Urinary bladder (tissue), 4 donors: Measurements from ENCODE around the gene CDK18. TPM values are rescaled to one million over a fixed set of nuclear protein-coding genes. Genes with fewer than 3 reads are reported as not detected.

Source experiments
- DNase-seq: peaks from one replicate; pipeline ENCODE4 v3.0.0-alpha.2; 2015; ENCODE audit errors: extremely low spot score
- H3K27ac ChIP-seq: one replicate; pipeline ENCODE4 v1.5.1; 2013; ENCODE audit warnings: low read depth, mild to moderate bottlenecking, moderate library complexity
- H3K36me3 ChIP-seq: one replicate; pipeline ENCODE4 v1.6.1; 2013; ENCODE audit warnings: mild to moderate bottlenecking, moderate library complexity; ENCODE audit not compliant: insufficient read depth
- H3K4me1 ChIP-seq: one replicate; pipeline ENCODE4 v1.6.1; 2013; ENCODE audit warnings: mild to moderate bottlenecking, moderate library complexity; ENCODE audit not compliant: insufficient read depth
- H3K4me3 ChIP-seq: one replicate; pipeline ENCODE4 v1.5.1; 2013; ENCODE audit warnings: low read depth, low read length
- WGBS: extraction: QIAGEN DNeasy Blood & Tissue Kit; methylation state at CpG from one replicate; pipeline ENCODE4 v1.1.7; 2013; 5-methylcytosine and 5-hydroxymethylcytosine counted together
- polyA plus RNA-seq: library from polyadenylated mRNA; stranded (reverse); fragments of 200-250 nt; gene quantifications from one replicate; pipeline ENCODE4 v1.2.3, GENCODE V29; 2013
- total RNA-seq: library from RNA; depleted of rRNA; stranded (reverse); fragments of >200 nt; gene quantifications from one replicate; pipeline ENCODE4 v1.2.3, GENCODE V29; 2014
- donor health status: healthy with polysubstance abuse.
- donor health status: healthy.

CDK18 gene
- total and polyA plus RNA-seq, 2 donors = 3.5 to 6.0 TPM

DNA sequence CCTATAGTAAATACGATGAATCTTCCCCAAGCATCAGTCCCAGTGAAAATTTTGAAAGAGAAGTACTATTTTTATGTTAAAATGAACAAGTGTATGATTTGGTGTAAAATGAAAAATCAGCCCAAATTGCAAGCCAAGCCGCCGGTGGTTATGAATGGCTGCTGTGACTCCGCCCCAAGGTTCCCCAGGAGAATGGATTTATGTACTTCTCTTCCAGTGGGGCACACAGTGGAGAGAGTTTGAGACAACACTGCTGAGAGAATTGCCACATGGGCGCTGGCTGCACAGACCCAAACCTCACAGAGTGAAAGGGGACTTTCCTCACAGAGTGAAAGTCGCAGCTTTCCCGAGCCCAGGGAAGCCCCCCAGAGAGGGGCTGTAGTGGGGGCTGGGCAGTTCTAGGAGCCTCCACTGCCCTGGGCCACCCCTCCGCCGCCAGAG lies 24.0 kb downstream of the CDK18 start:
- DNase-seq = no peak
- Histone ChIP-seq H3K4me3 (no peak overlapping the region), H3K36me3 (no peaks in the 10 kb centered on the region), H3K27ac (no peak overlapping the region), H3K4me1 (no peaks in the 10 kb centered on the region)
- 42% methylated on average over 9 of the region's 9 CpGs for WGBS

DNA sequence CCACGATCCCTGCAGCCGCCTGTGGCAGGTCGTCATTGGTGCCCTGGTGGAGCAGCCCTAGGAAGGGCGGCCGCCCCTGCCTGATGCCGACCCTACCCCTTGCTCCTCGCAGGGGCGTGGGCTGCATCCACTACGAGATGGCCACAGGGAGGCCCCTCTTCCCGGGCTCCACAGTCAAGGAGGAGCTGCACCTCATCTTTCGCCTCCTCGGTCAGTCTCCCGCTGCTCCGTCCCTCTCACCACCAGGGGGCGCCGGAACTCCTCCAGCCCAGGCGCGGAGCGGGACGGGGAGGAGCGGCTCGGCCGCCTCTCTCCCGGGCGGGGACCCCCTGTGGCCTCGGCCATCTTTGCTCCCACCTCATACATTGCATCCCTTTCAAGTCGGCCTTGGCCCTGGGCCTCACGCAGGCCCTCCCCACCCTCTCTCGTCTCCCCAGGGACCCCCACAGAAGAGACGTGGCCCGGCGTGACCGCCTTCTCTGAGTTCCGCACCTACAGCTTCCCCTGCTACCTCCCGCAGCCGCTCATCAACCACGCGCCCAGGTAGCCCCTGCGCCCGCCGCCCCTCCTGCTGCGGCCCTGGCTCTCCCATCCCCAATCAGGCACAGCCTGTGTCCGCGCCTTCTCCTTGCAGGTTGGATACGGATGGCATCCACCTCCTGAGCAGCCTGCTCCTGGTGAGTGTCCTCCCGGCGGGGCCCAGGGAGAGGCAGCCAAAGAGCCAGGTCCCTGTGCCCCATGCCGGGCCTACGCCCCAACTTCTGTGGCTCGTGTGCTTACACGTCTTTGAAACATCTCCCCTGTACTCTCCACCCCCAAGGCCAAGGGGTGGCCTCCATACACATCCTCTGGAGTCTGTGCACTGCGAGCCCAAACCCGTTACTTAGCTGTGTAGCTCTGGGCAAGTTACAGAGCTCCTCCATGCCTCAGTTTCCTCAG lies 24.7 kb downstream of the CDK18 start:
- Histone ChIP-seq H3K36me3 (no peaks in the 10 kb centered on the region), H3K4me3 (peak overlapping the region; percentile 13), H3K27ac (no peak overlapping the region), H3K4me1 (no peaks in the 10 kb centered on the region)
- WGBS = 33% methylated on average over 53 of the region's 53 CpGs
- DNase-seq = no peak

DNA sequence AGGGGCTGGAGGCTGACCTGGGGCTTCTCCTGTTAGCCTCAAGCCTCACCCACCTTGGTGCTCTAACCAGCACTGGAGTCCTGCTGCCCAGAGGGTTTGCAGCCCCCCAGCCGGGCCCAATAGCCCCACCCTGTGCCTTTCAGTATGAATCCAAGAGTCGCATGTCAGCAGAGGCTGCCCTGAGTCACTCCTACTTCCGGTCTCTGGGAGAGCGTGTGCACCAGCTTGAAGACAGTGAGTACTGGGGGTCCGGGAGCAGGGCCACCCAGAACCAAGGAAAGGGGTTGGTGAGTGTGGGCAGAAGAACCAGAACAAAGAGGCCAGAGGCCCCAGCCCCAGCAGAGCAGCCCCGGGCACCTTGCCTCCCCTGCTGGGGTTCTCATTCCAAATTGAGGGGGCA lies 25.6 kb downstream of the CDK18 start:
- WGBS = 68% methylated on average over 6 of the region's 6 CpGs
- no peaks in the 10 kb centered on the region for H3K4me1 ChIP-seq
- no peak overlapping the region for H3K4me3 ChIP-seq
- H3K27ac ChIP-seq = no peak overlapping the region
- no peak for DNase-seq
- no peaks in the 10 kb centered on the region for H3K36me3 ChIP-seq

DNA sequence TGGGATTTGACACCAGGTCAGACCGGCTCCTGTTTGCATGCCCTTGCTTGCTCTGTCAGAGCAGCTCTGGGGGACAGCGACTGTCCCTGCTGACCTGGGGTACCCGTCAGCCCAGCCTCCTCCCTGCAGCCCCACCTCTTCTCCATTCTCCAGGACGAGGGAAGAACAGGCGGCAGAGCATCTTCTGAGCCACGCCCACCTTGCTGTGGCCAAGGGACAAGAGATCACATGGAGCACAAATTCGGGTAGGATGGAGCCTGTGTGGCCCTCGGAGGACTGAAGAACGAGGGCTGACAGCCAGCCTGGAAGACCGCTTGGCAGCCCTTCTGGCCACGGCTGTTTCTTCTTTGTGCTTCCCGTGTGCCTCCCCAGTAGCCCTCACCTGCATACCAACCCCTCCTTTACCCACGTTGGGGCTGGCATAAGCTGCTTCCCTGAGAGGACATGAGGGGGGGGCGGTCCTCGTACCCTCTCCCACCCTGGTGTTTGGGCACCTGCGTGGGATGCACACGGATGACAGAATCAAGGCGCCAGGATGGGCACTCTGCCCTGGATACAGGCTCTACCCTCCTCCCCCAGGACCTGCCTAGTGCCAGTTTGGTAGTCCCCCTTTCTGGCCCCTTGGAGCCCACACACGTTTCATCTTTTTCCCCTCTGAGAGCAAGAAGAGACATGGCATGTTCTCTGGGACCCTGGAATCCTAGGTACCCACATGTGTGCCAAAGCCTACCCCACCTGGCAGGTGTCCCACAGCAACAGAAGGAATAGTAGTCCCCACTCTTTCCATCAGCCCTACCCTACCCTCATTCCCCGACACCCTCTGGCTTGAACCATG lies 26.9 kb downstream of the CDK18 start:
- WGBS = 85% methylated on average over 20 of the region's 20 CpGs
- no peak for DNase-seq
- no peak overlapping the region for H3K27ac ChIP-seq

DNA sequence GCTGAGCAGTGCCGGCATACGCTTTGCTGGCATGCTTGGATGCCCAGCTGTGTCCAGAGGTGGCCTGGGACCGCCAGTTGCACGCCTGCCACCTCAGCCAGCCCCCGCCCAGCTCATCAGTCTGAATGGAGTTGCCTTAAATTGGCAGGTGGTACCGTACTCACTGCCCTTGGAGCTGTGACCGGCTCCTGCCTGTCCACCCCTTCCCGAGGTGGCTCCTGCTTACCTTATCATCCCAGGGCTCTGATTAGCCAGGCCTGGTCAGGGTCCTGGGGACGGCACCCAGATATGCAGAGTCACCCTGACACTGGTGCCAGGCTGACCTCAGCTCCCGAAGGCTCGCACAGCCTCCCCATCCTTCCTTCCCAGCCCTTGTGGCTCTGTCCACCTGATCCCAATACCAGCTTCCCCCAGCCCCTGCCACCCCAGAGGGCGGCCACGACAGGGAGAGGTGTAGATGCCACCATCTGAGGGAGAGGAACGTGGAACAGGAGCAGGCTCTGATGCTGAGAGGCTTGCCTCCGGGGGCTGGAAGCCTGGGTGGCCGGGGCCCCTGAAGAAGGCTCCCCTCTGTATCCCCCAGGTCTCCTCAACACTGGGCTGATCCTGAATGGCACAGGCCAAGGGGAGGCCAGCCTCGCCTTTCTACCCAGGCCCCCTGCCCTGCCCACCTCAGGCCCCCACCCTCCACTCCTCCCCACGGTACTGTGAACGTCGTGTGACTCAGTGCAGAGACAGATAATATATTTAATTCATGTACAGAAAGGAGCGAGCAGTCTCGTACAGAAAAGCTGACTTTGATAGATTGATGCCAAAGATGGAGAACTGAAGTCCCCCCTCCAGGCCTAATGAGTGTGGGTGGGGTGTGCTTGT lies 27.8 kb downstream of the CDK18 start:
- WGBS = 91% methylated on average over 22 of the region's 22 CpGs
- Histone ChIP-seq H3K36me3 (no peaks in the 10 kb centered on the region), H3K27ac (no peak overlapping the region), H3K4me1 (no peaks in the 10 kb centered on the region), H3K4me3 (no peak overlapping the region)
- no peak for DNase-seq

More for the DNA sequence above, 26.9 kb downstream of the CDK18 start:
- Histone ChIP-seq H3K36me3 (no peaks in the 10 kb centered on the region), H3K4me1 (no peaks in the 10 kb centered on the region), H3K4me3 (no peak overlapping the region)

DNA sequence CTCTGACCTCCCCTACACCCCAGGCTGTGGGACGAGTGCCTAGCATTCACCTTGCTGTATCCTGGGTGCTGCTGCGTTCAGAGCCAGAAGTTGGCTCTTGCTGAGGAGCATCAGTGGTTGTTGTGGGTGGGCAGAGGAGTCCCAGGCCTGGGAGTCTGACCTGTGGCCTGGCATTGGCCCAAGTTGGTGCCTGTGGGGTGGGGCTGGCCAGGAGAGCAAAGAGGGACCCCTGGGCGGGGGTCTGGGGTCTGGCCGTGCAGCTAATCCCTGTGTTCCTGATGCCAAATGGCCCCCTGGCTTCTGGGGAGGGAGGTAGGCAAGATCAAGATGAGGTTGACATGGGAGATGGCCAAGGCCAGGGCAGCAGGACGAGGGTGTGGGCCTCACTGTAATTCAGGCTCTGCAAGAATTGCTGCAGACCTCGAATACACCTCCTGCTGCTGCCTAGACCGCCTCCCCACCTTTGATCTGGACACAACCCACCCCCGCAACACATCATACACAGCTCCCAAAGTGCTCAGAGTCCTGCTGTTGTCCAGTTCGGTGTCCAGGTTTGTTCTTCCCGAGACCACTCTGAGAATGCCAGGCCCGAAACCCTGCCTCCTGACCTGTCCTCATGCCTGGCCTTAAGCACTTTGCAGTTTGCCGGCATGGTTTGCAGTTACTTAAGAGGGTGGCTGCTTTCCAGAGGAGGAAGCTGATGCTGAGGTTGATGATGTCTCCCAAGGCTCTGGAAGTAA lies 28.7 kb downstream of the CDK18 start:
- Histone ChIP-seq H3K4me1 (no peaks in the 10 kb centered on the region), H3K27ac (no peak overlapping the region), H3K36me3 (no peaks in the 10 kb centered on the region), H3K4me3 (no peak overlapping the region)
- 86% methylated on average over 12 of the region's 12 CpGs for WGBS
- DNase-seq = no peak

DNA sequence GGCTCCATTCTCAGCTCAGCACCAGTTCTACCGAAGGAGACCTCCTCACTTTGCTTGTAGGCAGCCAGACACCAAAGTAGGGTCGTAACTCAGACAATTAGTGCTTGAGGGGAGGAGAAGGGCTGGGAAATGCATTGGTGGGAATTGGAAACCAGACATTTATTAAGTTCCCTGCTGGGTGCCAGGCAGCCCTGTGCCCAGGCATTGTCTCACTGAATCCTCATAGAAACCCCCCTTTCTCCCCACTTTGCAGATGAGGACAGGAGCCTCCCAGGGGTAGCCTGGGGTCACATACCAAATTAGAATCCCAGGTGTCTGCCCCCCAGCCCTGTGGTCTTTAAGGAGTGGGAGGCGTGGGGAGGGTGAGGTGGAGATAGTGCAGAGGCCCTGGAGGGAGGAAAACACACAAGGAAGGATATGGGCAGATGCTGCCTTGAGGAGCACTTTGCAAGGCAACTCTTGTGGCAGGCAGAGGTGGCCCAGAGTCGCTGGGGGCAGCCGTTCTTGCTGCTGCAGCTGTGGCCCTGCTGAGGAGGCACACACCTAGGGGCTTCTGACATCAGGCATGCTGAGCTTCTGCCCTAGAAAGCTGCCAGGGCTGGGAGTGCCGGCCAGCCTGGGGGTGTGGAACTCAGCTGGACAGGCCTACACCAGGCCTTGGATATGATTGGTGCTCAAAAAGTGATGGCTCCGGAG lies 29.4 kb downstream of the CDK18 start:
- H3K36me3 ChIP-seq = no peaks in the 10 kb centered on the region
- no peak overlapping the region for H3K4me3 ChIP-seq
- 83% methylated on average over 7 of the region's 7 CpGs for WGBS
- no peak overlapping the region for H3K27ac ChIP-seq
- H3K4me1 ChIP-seq = no peaks in the 10 kb centered on the region
- DNase-seq = no peak

DNA sequence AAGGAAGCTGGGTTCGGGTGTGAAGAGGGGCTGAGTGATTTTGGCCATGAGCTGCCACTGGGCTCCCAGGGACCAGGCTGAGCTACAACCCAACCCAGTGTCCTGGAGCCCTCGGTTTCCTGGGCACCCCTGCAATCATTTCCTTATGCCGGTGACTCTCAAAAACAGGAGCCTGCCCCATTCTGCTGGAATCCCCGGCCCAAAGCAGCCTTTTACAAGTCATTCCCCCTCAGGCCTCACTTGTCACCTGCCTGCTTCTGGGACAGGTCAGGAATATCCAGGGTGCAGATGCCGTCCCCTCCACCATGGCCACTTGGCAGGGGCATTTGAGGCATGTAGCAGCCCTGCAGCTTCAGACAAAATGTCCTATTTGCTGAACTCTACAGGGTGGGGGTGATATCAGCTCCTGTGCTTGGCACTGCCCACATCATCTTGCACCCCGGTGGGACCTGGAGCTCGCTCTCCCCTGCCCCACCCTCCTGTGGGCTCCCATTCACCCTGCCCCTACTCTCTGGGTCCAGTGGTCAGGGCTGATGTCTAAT lies 30.0 kb downstream of the CDK18 start:
- Histone ChIP-seq H3K27ac (no peak overlapping the region), H3K4me3 (no peak overlapping the region), H3K4me1 (no peaks in the 10 kb centered on the region), H3K36me3 (no peaks in the 10 kb centered on the region)
- DNase-seq = no peak
- WGBS = 89% methylated on average over 7 of the region's 7 CpGs

DNA sequence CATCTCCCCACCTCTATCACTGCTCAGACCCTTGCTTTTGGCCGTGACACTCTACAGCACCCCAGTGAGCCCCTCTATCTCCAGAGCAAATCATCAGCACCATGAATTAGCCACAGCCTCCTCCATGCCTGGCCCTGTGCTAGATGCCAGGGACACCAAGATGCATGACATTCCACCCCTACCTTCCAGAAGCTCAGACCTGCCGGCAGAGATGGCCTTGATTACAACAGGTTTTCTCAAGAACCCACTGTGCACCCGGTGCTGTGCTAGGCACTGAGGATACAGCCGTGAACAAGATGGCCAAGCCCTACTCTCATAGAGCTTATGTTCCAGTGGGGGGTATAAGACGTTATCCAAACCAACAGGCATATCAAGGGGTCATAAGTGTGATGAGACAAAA lies 30.6 kb downstream of the CDK18 start:
- no peak overlapping the region for H3K4me3 ChIP-seq
- no peaks in the 10 kb centered on the region for H3K4me1 ChIP-seq
- no peak for DNase-seq
- H3K27ac ChIP-seq = no peak overlapping the region
- 80% methylated on average over 5 of the region's 5 CpGs for WGBS
- H3K36me3 ChIP-seq = no peaks in the 10 kb centered on the region

DNA sequence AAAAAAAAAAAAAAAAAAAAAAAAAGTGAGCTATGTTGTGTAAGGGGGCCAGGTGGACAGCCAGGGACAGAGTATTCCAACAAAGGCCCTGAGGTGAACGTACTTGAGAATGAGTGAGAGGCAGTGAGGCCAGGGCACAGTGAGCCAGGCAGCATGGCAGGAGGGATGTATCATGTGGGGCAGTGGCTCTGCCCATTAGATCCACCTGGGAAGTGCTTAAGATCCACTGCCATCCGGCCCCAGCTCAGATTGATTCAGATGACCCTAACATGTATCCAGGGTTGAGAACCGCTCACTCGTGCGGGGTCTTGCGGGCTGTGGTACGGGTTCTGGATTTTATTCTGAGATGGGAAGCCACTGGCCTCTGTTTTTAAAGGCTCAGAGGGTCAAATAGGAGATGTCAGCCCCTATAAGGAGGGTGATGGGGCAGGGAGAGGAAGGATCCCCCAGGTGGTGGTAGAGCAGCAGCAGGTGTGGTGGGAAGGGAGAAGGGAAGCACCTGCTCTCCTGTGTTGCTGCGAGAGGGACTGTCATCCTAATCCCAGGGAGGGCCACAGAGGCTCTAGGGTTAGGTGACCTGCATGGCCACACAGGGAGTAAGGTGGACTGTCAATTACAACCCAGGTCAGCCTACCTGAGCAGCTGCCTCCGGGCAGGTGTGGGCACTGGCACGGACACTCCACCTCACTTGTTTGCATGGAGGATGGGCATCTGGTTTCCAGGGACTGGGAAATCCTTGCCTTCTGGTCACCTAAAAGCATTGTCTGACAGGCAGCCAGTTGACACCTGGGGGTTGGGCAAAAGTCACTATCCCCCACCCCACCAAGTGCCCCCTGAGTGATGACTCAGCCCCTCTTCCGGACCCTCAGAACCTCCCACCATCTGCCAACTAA lies 31.6 kb downstream of the CDK18 start:
- Histone ChIP-seq H3K27ac (no peak overlapping the region), H3K4me3 (no peak overlapping the region), H3K36me3 (no peaks in the 10 kb centered on the region), H3K4me1 (no peaks in the 10 kb centered on the region)
- DNase-seq = no peak
- 90% methylated on average over 11 of the region's 11 CpGs for WGBS

DNA sequence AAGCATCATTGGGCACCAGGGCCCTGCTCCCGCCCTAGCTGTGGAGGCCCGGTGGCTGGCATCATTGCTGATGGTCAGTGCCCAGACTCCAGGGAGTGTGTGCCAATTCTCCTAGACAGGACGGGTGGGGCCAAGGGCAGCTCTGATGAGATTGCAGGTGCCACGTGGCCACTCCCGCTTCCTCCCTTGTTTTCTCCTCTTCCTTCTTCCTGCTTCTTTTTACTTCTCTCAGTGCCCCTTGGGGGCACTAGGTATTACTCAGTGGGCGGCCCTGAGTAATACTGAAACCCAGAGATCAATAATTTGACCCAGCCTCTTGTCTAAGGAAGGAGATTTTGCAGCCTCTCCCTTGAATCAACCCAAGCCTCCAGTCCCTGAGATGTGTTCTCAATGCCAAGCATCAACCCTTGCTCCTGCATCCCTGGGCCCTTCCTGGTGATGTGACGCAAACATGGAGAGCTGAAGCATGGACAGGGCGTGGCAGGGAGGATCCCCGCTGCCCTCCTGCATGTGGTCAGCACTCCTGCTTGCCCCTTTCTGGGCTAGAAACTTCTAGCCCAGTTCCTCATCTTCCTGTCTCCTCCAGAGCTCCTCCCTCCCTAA lies 32.4 kb downstream of the CDK18 start:
- no peak overlapping the region for H3K27ac ChIP-seq
- DNase-seq = no peak
- H3K36me3 ChIP-seq = no peaks in the 10 kb centered on the region
- no peak overlapping the region for H3K4me3 ChIP-seq
- 69% methylated on average over 9 of the region's 9 CpGs for WGBS
- H3K4me1 ChIP-seq = no peaks in the 10 kb centered on the region
